A549 (cell line): Measurements from ENCODE around the gene MDM1.

Experiments used
- CEBPB ChIP-seq, 2 experiments: fragments of >200 bp in 1 of 2; sonication (Bioruptor Twin) in 1 of 2; formaldehyde crosslinking in 1 of 2; IDR thresholded peaks; 2 replicates each; pipeline ENCODE4 v1.6.1; 2012 to 2016
- CTCF ChIP-seq: fragments of >200 bp; sonication (Bioruptor Twin); formaldehyde crosslinking; IDR thresholded peaks from 3 replicates; pipeline ENCODE4 v1.5.1; 2016
- FOSB ChIP-seq: fragments of 250-450 bp; sonication (Bioruptor Pico); IDR thresholded peaks from 2 replicates; pipeline ENCODE4 v1.5.0; 2020; ENCODE audit warnings: mild to moderate bottlenecking, moderate library complexity
- GATA3 ChIP-seq: IDR thresholded peaks from 2 replicates; pipeline ENCODE4 v1.6.1; 2012; ENCODE audit warnings: borderline replicate concordance
- POLR2A ChIP-seq: IDR thresholded peaks from 2 replicates; pipeline ENCODE4 v1.6.1; 2012; ENCODE audit warnings: mild to moderate bottlenecking, low read length
- RARB ChIP-seq: fragments of 250-450 bp; sonication (Bioruptor Pico); IDR thresholded peaks from 2 replicates; pipeline ENCODE4 v1.8.0; 2021; ENCODE audit warnings: mild to moderate bottlenecking, moderate library complexity
- TF ChIP-seq, protein P1 (sequence below): fragments of 200-600 bp; sonication (generic); IDR thresholded peaks from 2 replicates; pipeline ENCODE4 v1.6.1; 2016; ENCODE audit warnings: antibody characterized with exemption, mild to moderate bottlenecking, moderate library complexity

- no peak for TF ChIP-seq CTCF
- TF ChIP-seq FOSB (CRISPR knock-in tag): no peak
- TF ChIP-seq CEBPB (IDR thresholded peaks at IDR 0.05): no peak
- TF ChIP-seq, protein P1, sequence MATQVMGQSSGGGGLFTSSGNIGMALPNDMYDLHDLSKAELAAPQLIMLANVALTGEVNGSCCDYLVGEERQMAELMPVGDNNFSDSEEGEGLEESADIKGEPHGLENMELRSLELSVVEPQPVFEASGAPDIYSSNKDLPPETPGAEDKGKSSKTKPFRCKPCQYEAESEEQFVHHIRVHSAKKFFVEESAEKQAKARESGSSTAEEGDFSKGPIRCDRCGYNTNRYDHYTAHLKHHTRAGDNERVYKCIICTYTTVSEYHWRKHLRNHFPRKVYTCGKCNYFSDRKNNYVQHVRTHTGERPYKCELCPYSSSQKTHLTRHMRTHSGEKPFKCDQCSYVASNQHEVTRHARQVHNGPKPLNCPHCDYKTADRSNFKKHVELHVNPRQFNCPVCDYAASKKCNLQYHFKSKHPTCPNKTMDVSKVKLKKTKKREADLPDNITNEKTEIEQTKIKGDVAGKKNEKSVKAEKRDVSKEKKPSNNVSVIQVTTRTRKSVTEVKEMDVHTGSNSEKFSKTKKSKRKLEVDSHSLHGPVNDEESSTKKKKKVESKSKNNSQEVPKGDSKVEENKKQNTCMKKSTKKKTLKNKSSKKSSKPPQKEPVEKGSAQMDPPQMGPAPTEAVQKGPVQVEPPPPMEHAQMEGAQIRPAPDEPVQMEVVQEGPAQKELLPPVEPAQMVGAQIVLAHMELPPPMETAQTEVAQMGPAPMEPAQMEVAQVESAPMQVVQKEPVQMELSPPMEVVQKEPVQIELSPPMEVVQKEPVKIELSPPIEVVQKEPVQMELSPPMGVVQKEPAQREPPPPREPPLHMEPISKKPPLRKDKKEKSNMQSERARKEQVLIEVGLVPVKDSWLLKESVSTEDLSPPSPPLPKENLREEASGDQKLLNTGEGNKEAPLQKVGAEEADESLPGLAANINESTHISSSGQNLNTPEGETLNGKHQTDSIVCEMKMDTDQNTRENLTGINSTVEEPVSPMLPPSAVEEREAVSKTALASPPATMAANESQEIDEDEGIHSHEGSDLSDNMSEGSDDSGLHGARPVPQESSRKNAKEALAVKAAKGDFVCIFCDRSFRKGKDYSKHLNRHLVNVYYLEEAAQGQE: no peak
- TF ChIP-seq POLR2A: no peak
- TF ChIP-seq GATA3: no peak
- TF ChIP-seq RARB (CRISPR knock-in tag): no peak
Observed at GRCh38 chr12:68267892-68268396, 64.2 kb downstream of the MDM1 start.
